ENCODE results near the gene SLC16A13.

DNA sequence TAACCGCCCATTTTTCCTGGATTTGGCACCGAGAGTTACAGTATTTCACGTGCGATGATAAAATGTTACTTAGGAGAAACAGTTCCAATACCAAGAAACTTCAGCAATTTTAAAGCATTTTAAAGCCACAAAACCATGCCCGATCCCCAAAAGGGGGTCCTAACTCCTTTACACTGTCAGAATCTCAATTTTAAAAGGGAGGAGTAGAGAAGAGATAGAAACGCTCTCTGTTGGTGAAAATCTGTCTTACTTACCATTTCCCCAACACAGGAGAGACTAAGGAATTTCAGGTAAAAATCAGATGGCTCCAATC lies 23.9 kb upstream of the SLC16A13 start:
- TF ChIP-seq EP300 (IDR thresholded peaks at IDR 0.05) (no peak), CTCF (IDR thresholded peaks at IDR 0.05) (no peak), POLR2A (IDR thresholded peaks at IDR 0.05) (no peak)

Data from ovary (tissue), 3 donors.